Stomach (tissue), 4 donors: ENCODE results near the gene CPLX3.

ENCODE experiments used
- CTCF ChIP-seq, 7 experiments: fragments of 450-650 bp in 4 of 7; fragments of 200-600 bp in 3 of 7; sonication (generic) in 3 of 7; IDR thresholded peaks; one replicate each; pipeline ENCODE4 v1.5.1; 2016 to 2019; ENCODE audit warnings: antibody characterized with exemption in 7 of 7, control low read depth in 2 of 7, mild to moderate bottlenecking in 1 of 7
- POLR2A ChIP-seq, 4 donors: fragments of 450-650 bp; IDR thresholded peaks; one replicate each; pipeline ENCODE4 v1.6.1; 2016; ENCODE audit warnings: antibody characterized with exemption in 4 of 4, control low read depth in 2 of 4, mild to moderate bottlenecking in 1 of 4, moderate library complexity in 1 of 4
- POLR2AphosphoS5 ChIP-seq, 3 donors: sonication (generic); formaldehyde crosslinking; IDR thresholded peaks; one replicate each; pipeline ENCODE4 v1.6.1; 2016; ENCODE audit warnings: antibody characterized with exemption in 3 of 3

GRCh38 chr15:74845581-74845980 is 19.2 kb downstream of the CPLX3 start:
- TF ChIP-seq POLR2AphosphoS5 (IDR thresholded peaks at IDR 0.05) (no peak), CTCF (IDR thresholded peaks at IDR 0.05) (no peak), POLR2A (IDR thresholded peaks at IDR 0.05) (no peak)
